Measurements from ENCODE around the gene ZNF83. TPM values are rescaled to one million over a fixed set of nuclear protein-coding genes. Genes with fewer than 3 reads are reported as not detected.
A peak's percentile ranks its signal among the peaks of the same experiment; 100 is the strongest.
"Not testable (repeated sequence)": the region's sequence is repeated elsewhere in the genome, so short reads cannot be mapped to it uniquely, and the experiment has no call there.

The ZNF83 gene
- total RNA-seq, 6 experiments from 2014 or later: 2.5 to 5.9 (median 3.3) TPM

DNA sequence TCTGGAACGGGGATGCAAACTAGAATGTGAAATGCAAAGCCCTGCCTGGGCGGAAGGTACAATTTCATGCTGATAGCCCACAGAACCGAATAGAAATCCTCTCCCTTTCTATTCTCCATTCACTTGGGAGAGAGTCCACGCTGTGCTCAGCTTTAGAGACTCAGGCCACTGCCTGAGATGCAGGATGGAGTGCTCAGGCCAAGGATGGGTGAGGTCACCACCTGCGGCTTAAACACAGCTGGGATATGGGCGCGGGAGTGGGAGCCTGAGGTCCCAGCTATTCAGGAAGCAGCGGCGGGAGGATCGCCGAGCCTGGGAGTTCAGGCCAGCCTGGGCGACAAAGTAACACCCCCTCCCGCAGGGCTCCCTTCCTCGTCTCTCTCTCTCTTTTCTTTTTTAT is 446 bp upstream of the ZNF83 start:
- H3K4me1 ChIP-seq: peaks cover 0 to 6% (median 0%) of the 10 kb centered on the region in 4 donors
- ATAC-seq: peak in 2 of 4 donors; percentile 5 to 9
- WGBS (ENCODE audit: insufficient coverage, low coverage, low lambda C conversion rate, missing lambda C conversion rate): 5% methylated on average over 10 of the region's 14 CpGs
- no peaks in the 10 kb centered on the region for H3K27me3 ChIP-seq
- no peaks in the 10 kb centered on the region for H3K36me3 ChIP-seq
- no peaks in the 10 kb centered on the region for H3K9me3 ChIP-seq
- peak overlapping the region in 1 of 3 donors; percentile 43 for H3K27ac ChIP-seq
- TF ChIP-seq CTCF (IDR thresholded peaks at IDR 0.05) (no peak), POLR2A (IDR thresholded peaks at IDR 0.05) (no peak)
- intact Hi-C loops (cut with DNase I): no loop called here
- H3K4me3 ChIP-seq: peak overlapping the region; percentile 12 to 64 (median 56)
- DNase-seq: peak in 1 of 3 donors; percentile 51

DNA sequence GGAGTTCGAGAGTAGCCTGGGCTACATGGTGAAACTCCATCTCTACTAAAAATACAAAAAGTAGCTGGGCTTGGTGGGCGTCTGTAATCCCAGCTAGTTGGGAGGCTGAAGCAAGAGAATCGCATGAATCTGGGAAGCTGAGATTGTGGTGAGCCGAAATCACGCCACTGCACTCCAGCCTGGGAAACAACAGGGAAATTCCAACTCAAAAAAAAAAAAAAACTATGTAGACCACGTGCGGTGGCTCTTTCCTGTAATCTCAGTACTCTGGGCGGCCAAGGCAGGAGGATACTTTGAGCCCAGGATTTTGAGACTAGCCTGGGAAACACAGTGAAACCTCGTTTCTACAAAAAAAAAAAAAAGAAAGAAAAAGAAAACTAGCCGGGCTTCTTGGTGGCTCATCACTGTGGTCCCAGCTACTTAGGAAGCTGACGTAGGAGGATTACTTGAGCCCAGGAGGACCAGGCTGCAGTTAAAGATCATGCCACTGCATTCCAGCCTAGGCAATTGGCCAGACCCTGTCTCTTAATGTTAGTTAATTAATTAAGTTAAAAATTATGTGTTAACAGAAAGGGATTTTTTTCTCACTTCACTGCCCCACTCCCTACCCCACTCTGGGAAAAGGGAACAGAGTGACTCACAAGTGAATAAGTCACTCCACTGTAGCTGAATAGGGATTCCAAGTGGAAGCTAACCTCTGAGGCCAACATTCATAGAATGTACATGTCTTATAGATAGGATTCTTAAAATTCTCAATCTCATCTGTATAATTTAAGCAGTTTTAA is 2.2 kb downstream of the ZNF83 start:
- Histone ChIP-seq H3K27ac (no peak overlapping the region), H3K9me3 (no peaks in the 10 kb centered on the region), H3K36me3 (no peaks in the 10 kb centered on the region), H3K4me3 (no peak overlapping the region), H3K27me3 (no peaks in the 10 kb centered on the region), H3K4me1 (peaks cover 0 to 6% (median 0%) of the 10 kb centered on the region in 4 donors)
- DNase-seq (no peak), ATAC-seq (no peak)
- WGBS (ENCODE audit: insufficient coverage, low coverage, low lambda C conversion rate, missing lambda C conversion rate): 64% methylated on average over 10 of the region's 11 CpGs
- intact Hi-C loops (cut with DNase I): no loop called here
- TF ChIP-seq CTCF (IDR thresholded peaks at IDR 0.05) (no peak), POLR2A (IDR thresholded peaks at IDR 0.05) (no peak)

DNA sequence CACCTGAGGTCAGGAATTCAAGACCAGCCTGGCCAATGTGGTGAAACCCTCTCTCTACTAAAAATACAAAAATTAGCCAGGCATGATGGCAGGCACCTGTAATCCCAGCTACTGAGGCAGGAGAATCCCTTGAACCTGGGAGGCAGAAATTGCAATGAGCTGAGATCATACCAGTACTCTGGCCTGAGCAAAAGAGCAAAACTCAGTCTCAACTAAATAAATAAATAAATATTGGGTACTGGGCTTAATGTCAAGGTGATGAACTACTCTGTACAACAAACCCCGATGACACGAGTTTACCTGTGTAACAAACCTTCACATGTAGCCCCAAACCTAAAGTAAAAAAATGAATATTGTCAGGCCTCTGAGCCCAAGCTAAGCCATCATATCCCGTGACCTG is 10.7 kb downstream of the ZNF83 start:
- ATAC-seq; H3K4me3 ChIP-seq; H3K9me3 ChIP-seq; H3K4me1 ChIP-seq; H3K27ac ChIP-seq; DNase-seq; H3K27me3 ChIP-seq; intact Hi-C loops (cut with DNase I); H3K36me3 ChIP-seq: not testable (repeated sequence)
- WGBS (ENCODE audit: insufficient coverage, low coverage, low lambda C conversion rate, missing lambda C conversion rate): 90% methylated on average over 3 of the region's 3 CpGs

DNA sequence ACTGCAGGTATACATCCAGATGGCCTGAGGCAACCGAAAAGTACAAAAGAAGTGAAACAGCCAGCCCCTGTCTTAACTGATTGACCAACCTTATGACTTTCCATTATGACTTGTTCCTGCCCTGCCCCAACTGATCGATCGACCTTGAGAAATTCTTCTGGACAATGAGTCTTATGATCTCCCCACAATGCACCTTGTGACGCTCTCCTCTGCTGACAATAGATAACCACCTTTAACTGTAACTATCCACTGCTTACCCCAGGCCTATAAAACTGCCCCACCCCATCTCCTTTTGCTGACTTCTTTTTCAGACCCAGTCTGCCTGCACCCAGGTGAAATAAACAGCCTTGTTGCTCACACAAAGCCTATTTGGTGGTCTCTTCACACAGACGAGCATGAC is 11.2 kb downstream of the ZNF83 start:
- no peaks in the 10 kb centered on the region for H3K9me3 ChIP-seq
- peaks cover 0 to 8% (median 0%) of the 10 kb centered on the region in 4 donors for H3K36me3 ChIP-seq
- 83% methylated on average over 5 of the region's 5 CpGs for WGBS (ENCODE audit: insufficient coverage, low coverage, low lambda C conversion rate, missing lambda C conversion rate)
- intact Hi-C loops (cut with DNase I): no loop called here
- DNase-seq (no peak), ATAC-seq (no peak)
- TF ChIP-seq POLR2A (IDR thresholded peaks at IDR 0.05): no peak
- no peak for TF ChIP-seq CTCF (IDR thresholded peaks at IDR 0.05)
- no peaks in the 10 kb centered on the region for H3K4me1 ChIP-seq
- H3K27me3 ChIP-seq: no peaks in the 10 kb centered on the region
- H3K27ac ChIP-seq: no peak overlapping the region
- no peak overlapping the region for H3K4me3 ChIP-seq

DNA sequence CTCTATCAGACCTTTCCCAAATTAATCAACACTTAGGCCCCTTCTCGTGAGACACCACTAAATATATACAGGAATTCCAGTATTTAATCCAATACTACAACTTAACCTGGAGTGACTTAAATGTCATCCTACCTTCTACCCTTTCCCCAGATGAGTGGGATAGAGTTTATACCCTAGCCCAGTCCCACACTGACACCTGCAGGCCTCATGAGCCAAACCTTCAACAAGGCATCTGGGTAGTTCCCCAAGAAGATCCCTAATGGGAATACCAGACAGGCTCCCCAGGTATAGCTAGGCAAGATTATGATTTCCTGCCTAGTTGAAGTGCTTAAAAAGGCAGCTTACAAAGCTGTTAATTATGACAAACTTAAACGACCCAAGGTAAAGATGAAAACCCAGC is 15.9 kb downstream of the ZNF83 start:
- H3K9me3 ChIP-seq: no peaks in the 10 kb centered on the region
- DNase-seq: no peak
- 74% methylated on average over 2 of the region's 2 CpGs for WGBS (ENCODE audit: insufficient coverage, low coverage, low lambda C conversion rate, missing lambda C conversion rate)
- H3K36me3 ChIP-seq: peaks cover 0 to 8% (median 2%) of the 10 kb centered on the region in 4 donors
- no peaks in the 10 kb centered on the region for H3K4me1 ChIP-seq
- ATAC-seq: no peak
- H3K27me3 ChIP-seq: no peaks in the 10 kb centered on the region
- no peak overlapping the region for H3K27ac ChIP-seq
- intact Hi-C loops (cut with DNase I): no loop called here
- no peak overlapping the region for H3K4me3 ChIP-seq
- TF ChIP-seq CTCF (IDR thresholded peaks at IDR 0.05) (no peak), POLR2A (IDR thresholded peaks at IDR 0.05) (no peak)

Measured in right lobe of liver (tissue), 6 donors.